ENCODE measurements around the gene ABHD2. TPM values are rescaled to one million over a fixed set of nuclear protein-coding genes. Genes with fewer than 3 reads are reported as not detected.

The ABHD2 gene
- total RNA-seq, 4 donors from 2014 or later = 53.3 to 110 (median 68.6) TPM

DNA sequence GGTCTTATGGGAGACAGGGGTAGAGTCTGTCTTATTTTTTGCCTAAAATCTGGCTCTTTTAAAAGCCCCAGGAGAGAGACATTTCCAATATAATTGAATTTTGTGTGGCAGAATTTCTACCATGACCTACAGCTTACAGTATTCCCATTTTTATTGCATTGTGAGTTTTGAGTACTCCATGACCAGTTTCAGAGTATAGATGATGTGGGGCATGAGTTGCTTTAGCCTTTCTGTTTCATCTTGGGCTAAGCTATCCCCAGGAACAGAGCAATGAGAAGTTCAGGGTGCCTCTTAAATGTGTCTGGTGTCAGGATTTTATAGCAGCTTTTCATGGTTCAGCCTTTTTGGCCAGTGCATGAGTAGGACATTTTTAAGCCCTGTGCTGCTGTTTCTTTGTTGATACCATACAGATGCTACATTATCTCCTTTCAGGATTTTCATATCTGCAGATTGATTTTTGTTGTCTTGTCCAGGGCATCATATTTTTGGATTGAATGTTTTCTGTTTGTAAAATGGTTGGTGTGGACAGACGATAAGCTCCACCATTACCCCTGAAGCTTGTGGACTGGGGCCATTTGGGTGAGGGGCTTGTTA, 3.5 kb downstream of the ABHD2 start:
- TF ChIP-seq, protein P1, sequence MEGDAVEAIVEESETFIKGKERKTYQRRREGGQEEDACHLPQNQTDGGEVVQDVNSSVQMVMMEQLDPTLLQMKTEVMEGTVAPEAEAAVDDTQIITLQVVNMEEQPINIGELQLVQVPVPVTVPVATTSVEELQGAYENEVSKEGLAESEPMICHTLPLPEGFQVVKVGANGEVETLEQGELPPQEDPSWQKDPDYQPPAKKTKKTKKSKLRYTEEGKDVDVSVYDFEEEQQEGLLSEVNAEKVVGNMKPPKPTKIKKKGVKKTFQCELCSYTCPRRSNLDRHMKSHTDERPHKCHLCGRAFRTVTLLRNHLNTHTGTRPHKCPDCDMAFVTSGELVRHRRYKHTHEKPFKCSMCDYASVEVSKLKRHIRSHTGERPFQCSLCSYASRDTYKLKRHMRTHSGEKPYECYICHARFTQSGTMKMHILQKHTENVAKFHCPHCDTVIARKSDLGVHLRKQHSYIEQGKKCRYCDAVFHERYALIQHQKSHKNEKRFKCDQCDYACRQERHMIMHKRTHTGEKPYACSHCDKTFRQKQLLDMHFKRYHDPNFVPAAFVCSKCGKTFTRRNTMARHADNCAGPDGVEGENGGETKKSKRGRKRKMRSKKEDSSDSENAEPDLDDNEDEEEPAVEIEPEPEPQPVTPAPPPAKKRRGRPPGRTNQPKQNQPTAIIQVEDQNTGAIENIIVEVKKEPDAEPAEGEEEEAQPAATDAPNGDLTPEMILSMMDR (IDR thresholded peaks at IDR 0.05) = no peak
- no peak for ATAC-seq (ENCODE audit: low FRiP score)
- DNase-seq (ENCODE audit: low spot score) = no peak

DNA sequence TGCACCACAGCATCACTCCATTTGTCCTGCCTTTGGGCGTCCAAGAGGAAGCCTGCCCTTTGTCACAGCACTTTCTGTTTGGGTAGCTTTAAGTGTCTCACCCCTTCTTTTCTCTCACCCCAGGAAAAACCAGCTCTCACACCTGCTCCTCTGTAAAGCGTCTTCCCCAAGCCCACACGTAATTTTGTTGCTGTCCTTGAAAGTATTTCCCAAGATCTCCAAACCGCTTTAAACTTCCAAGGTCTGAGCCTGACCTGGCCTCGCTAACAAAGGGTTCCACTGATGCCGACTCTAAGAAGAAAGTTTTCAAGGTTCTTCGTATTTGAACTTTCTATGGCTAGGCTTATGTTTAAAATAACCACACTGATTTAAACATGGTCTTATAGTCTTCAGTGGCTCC, 5.3 kb downstream of the ABHD2 start:
- TF ChIP-seq, protein P1 (IDR thresholded peaks at IDR 0.05) = no peak
- ATAC-seq (ENCODE audit: low FRiP score) = no peak
- no peak for DNase-seq (ENCODE audit: low spot score)

DNA sequence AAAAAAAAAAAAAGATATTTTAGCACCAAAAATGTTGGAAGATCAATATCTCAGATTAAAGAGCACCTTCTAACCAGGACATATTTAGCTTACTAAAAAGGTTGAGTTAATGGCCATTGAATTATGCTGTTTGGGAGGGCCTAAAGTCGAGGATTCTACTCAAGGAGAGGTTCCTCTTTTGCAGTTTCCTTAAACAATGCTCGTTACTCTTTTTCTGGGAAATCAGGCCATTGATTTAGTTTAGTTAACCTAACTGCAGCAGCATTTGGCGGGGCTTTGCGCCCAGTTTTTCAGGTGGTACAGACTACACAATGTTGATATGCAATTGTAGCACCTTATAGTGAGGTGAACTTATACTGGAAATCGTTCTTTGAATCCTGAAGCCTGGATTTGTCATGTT, 6.8 kb downstream of the ABHD2 start:
- ATAC-seq (ENCODE audit: low FRiP score) = no peak
- DNase-seq (ENCODE audit: low spot score) = no peak

DNA sequence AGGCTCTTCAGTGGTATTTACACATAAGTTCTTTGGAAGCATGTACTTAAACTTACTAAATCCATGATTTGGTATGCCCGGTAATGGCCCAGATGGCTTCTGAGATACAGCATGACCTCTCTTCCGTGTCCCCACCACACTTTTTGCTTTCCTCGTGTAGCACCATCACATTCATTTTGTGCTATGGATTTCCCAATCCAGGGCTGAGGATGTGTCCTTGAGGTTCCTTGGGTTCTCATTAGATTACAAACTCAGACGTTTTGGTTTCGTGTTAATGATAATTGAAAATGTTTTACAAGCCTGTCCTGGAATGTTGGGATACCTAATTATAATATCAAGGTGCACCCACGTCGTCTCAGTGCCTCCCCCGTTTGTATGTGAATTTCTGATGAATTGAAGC, 7.3 kb downstream of the ABHD2 start:
- no peak for ATAC-seq (ENCODE audit: low FRiP score)
- TF ChIP-seq, protein P1 (IDR thresholded peaks at IDR 0.05) = no peak
- no peak for DNase-seq (ENCODE audit: low spot score)

More for the DNA sequence above, 6.8 kb downstream of the ABHD2 start:
- TF ChIP-seq, protein P1 (IDR thresholded peaks at IDR 0.05) = no peak

DNA sequence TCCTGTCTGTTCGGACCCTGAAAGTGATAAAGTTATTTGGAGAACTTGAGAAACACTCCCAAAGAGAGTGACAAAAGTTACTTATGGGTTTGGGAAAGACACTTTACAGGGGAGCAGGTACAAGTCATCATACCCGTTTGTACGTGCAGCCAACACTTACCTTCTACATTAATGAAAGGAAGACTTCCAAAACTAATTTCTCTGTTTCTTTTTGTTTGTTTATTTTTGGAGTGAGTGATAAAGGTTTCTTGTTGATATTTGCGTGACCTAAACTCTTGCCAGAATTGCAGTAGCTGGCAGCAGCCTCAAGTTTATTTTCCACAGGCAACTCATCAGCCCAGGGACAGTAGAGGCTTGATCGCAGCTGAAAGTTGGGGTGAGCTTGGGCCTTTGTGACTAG, 8.4 kb downstream of the ABHD2 start:
- ATAC-seq (ENCODE audit: low FRiP score) (no peak), DNase-seq (ENCODE audit: low spot score) (no peak)
- TF ChIP-seq, protein P1 (IDR thresholded peaks at IDR 0.05) = no peak

DNA sequence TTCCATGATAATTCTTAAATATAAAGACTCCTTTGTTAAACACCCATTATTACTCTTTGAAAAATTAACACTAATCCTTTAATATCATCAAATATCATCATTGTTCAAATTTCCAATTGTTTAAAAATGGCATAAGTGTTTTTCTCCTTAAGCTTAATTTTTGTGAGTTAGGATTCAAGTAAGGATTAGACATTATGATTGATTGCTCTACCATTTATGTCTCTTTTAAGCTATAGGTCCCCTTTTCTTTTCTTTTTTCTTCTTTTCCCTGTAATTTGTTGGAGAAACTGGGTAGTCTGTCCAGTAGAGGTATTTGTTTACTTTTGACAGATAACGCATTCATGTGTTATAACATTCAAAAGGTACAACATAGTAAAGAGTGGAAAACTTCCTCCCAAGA, 9.1 kb downstream of the ABHD2 start:
- no peak for DNase-seq (ENCODE audit: low spot score)
- TF ChIP-seq, protein P1 (IDR thresholded peaks at IDR 0.05) = no peak
- no peak for ATAC-seq (ENCODE audit: low FRiP score)

DNA sequence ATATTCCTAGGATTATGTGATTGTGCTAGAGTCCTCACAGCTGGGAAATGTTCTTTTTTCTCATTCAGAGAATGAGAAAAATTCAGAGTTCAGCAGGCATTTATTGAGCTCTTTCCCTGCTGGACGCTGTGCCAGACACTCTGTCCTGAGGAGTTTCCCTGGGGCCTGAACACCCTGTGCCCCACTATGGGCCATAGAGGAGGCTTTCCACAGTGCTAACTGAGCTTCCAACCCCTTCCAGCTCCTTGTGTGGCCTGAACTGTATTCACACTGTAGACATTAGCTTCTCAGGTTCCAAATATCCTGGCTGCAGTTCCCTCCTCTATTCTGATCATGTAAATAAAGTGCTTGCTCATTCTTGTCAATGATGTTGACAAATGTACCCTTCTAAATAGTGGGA, 10.0 kb downstream of the ABHD2 start:
- TF ChIP-seq, protein P1 (IDR thresholded peaks at IDR 0.05) = no peak
- DNase-seq (ENCODE audit: low spot score) (no peak), ATAC-seq (ENCODE audit: low FRiP score) (no peak)

Data from omental fat pad (tissue), 4 donors.